Measurements from ENCODE around the gene ERGIC1.
A peak's percentile ranks its signal among the peaks of the same experiment; 100 is the strongest.
"Not testable (repeated sequence)": the region's sequence is repeated elsewhere in the genome, so short reads cannot be mapped to it uniquely, and the experiment has no call there.

Gene ERGIC1, protein sequence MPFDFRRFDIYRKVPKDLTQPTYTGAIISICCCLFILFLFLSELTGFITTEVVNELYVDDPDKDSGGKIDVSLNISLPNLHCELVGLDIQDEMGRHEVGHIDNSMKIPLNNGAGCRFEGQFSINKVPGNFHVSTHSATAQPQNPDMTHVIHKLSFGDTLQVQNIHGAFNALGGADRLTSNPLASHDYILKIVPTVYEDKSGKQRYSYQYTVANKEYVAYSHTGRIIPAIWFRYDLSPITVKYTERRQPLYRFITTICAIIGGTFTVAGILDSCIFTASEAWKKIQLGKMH

GRCh38 chr5:172833686-172834414 is at the start of gene ERGIC1:
Gene ERGIC1, plus strand, starts transcription at chr5:172834251. Its CDS starts 163 bp downstream, at chr5:172834414.
- peak; percentile 79 for DNase-seq (ENCODE audit: low spot score)

GRCh38 chr5:172785429-172786088 is 48.5 kb upstream of the ERGIC1 start:
- DNase-seq (ENCODE audit: low spot score) = no peak

DNA sequence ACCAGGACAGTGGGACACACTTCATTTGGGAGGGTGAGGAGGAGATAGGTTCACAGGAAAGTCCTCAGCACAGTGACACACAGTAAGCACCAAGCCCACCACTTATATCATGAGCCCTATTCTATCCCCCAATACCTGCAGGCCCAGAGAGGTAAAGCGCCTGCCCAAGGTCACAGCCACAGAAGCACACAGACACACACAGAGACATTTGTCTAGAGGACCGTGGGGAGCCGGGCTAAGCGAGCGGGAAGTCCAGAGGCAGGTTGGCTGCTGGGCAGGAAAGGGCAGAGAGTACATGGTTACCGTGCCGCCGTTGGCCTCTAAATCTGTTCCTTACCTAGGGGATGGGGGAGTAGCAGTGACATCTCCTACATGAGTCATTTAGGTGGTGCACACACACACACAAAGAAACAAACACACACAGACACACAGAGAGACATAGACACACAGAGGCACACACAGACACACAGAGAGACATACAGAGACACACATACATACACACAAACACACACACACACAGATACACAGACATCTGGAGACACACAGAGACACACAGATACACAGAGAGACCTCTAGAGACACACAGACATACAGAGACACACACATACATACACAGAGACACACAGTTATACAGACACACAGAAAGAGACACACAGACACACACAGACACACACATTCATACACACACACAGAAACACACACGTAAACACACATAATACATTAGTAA is 47.2 kb upstream of the ERGIC1 start:
- no peak for DNase-seq (ENCODE audit: low spot score)

GRCh38 chr5:172787538-172787937 is 46.5 kb upstream of the ERGIC1 start:
- DNase-seq (ENCODE audit: low spot score) = not testable (repeated sequence)

DNA sequence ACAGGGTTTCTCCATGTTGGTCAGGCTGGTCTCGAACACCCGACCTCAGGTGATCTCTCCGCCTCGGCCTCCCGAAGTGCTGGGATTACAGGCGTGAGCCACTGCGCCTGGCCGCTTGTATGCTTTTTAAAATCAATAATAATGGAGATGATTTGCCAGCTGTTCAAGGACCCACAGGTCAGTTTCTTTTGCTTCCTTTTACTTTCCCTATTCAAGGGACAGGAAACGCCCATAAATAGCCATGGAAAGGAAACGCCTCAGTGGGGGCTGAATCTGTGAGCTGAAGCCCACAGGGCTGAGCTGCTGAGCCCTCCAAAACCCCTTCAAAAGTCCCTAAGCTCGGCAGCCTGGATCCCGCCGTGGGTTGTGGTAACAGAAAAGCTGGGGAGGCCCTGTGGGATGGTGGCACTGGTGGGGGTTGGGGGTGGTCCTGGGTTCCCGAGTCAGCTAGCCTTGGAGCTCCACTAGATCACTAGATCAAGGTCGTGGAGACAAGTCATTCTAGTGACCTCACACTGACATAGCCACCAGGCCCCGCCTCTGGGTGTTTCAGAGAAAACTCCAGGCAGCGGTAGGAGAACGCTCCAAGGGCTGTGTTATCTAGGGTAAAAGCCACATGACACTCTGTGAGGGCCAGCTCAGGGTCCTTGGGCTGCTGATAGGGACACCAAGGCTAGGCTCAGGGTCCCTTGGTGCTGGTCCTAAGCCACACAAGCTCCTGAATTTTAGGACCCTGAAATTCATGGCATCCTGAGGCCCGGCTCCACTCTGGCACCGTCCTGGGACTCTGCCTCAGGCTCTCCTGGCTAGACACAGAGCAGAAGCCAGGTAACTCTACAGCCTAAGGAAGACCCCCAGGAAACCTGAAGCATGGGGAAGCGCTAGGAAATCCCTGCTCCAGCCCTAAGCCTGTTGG is 45.0 kb upstream of the ERGIC1 start:
- DNase-seq (ENCODE audit: low spot score) = no peak

DNA sequence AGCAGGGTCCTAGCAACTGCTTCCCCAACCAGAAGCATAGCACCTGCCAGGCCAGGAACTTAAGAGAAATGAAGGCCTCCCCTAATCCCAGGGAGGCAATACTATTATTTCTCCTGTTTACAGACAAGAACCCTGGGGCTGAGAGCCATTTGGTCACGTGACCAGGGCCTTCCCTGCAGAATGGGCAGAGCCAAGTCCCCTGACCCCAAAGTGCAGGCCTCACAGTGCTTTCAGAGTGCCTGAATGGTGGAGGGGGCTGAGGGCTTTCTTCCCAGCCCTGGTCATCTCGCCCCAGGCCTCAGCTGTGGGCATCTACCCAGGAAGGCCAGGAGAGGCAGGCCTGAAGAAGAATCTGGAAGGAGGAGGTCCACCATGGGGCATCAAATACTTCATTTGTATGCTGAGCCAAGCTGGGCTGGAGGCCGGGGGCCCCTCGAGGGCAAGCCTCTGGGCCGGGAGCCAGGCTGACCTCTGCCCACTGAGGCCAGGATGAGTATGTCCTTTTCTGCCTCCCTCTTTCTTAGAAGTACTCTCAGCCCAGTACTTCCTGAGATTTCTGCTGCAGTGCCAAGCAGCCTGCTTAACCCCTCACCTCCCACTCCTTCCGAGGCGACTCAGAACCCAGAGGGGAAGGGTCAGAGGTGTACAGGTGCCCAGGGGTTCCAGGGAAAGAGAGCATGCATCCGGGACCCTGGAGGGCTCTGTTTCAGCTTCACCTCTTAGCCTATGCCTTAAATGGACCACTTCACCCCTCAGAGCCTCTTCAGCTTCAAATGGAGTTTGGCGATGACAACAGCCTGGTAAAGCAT is 44.2 kb upstream of the ERGIC1 start:
- no peak for DNase-seq (ENCODE audit: low spot score)

DNA sequence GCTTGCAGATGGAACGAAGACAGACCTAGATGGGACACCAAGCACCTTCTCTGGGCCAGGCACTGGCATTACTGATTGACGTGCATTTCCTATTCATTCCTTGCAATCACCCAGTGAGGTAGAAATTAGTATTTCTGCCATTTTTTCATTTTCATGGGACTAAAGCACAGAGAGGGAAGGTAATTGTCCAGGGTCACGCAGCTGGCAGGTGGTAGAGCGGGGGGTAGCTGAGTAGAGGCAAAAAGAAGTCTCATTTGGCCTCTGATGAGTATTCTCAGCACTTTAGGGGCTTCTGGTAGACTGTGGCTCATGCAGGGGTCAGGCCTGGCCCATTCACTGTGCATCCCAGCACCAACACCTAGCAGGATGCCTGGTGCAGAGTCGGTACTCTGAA is 43.6 kb upstream of the ERGIC1 start:
- DNase-seq (ENCODE audit: low spot score) = no peak

GRCh38 chr5:172791286-172791685 is 42.8 kb upstream of the ERGIC1 start:
- DNase-seq (ENCODE audit: low spot score) = no peak

DNA sequence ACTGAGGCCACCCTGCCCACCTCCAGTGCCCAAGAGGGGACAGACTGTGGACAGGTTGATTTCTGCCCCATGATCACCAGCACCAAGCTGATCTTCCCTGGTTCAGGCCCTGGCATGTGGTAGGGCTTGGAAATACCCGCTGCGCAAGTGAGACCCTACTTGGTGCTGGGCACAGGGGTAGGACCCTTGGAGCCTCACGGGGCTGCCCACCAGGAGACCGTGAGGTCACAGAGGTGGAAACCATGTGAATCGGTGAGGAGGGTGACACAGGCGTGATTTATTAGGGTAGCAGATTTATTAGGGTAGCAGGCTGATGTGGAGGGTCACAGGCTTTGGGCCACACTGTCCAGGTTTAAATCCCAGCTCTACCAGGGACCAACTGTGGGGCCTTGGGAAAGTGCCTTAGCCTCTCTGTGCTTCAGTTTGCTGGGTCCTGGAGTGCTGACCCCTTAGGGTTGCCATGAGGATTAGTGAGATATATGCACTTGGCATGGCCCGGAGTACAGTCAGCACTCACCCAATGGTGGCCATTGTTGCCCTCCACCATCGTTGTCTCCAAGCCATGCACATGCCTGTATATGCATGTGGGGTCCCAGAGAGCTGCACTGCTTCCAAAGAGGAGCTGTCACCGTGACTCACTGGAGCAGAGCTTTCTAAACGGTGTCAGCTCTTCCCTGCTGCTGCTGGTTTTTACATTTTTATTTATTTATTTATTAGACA is 42.2 kb upstream of the ERGIC1 start:
- DNase-seq (ENCODE audit: low spot score) = no peak

DNA sequence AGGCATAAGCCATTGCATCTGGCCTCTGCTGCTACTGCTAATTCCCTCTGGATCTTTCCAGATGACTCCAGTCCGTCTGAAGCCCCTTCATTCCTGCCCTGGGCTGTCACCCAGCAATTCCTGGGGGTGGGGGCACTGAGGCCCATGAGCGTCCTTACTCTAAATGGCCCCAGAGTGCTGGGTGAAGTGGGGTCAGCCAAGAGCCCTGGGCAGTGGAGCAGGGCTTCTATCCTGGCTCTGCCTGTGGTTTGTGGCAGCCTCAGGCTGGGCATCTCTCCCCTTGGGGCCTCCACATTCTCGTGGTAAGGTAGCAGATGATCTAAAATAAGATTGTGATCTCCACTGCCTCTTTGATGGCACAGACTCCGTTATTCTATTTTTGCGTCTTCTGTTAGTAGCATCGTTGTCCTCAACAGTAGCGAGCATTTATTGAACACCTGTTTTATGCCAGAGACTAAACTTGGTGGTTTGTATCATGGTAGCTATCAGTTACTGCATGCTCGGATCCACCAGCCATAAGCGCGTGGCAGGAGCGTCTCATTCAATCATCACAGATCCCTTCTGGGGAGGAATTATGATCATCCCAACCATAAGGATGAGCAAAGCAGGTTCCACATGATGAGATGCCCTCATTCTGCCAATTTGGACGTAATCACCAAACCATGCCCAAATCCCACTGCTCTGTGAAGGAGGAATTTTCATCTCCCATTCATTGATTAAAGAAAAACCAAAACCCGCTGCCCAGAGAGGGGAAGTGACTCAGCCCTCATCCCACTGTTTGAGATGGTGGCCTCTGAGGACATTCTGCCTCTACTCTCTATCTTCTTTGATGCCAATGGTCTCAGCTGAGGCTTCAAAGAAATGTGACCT is 41.1 kb upstream of the ERGIC1 start:
- no peak for DNase-seq (ENCODE audit: low spot score)

- no peak for DNase-seq (ENCODE audit: low spot score)
Measured at GRCh38 chr5:172793577-172794488, 40.2 kb upstream of the ERGIC1 start.

- DNase-seq (ENCODE audit: low spot score) = no peak
Measured at GRCh38 chr5:172795318-172795977, 38.6 kb upstream of the ERGIC1 start.

DNA sequence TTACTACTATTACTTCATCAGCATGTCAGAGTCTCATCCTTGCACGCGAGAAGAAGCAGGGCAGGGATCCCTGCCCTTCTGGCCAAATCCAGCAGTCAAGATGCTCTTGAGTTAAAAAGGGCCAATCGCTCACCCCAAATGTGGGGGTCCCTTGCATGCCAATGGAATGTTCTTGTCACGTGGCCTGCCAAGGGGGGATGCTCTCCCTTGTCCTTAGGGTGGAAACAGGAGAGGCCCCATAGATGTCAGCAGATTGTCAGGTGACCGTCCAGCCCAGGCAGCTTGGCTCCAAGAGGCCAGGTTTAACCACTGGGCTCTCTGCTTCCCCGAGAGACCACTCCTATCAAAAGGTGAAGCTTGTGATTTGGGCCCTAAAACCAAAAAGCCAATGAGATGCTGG is 37.7 kb upstream of the ERGIC1 start:
- no peak for DNase-seq (ENCODE audit: low spot score)

DNA sequence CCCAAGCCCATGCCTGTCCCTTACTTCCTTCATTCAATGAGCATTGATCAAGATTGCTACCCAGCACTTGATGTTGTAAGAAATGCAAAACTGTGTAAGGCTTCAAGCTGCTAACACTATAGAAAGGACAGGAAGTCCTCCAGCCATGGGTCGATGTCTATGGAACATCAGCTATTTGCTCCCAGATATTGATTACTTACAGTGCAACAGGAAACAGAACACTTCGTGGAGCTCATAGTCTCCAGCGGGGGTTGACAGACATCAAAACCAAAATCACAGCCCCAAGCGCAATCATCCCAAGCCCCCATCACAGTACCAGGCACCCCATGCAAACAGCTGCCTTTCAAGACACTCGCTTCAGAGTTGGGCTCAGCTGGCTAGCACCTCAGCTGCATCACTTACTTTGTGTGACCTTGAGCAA is 36.3 kb upstream of the ERGIC1 start:
- no peak for DNase-seq (ENCODE audit: low spot score)

GRCh38 chr5:172798422-172799215 is 35.4 kb upstream of the ERGIC1 start:
- peak; percentile 34 for DNase-seq (ENCODE audit: low spot score)

DNA sequence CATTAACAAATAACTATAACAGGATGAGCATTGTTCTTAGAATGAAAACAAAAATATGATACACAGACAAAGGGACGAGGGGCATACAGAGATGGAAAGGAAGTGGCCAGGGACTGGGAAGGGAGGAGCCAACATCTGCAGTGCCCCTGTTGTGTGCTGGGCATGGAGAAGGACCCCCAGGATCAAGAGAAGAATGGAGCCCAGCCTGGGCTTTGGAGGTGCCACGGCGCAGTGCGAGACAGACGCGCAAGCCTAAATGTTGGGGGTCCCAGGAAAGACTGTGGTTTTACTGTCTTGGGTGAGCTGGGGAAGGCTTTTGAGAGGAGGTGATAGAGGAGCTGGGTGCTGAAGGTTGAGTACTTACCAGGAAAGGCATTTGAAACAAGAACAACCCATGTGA is 34.6 kb upstream of the ERGIC1 start:
- DNase-seq (ENCODE audit: low spot score) = no peak

Data from LoVo (cell line).